Endothelial cell of umbilical vein (primary cell): ENCODE measurements around the gene POLR2L. TPM values are rescaled to one million over a fixed set of nuclear protein-coding genes. Genes with fewer than 3 reads are reported as not detected.

Experiments
- BruUV-seq: library from RNA; stranded (reverse); fragments of 400-500 nt; replicated peaks from 2 replicates; lab custom pipeline; 2021; lab: Mats Ljungman, UMichigan
- CTCF ChIA-PET: fragments of 300-600, 350-600 bp; sonication (Branson Sonifier 250); formaldehyde crosslinking; loops from one replicate; lab custom pipeline; 2021; ENCODE audit warnings: antibody characterized with exemption, inconsistent platforms; lab: Charles Lee
- POLR2A ChIA-PET: fragments of 300-600, 350-600 bp; sonication (Branson Sonifier 250); formaldehyde crosslinking; loops from one replicate; lab custom pipeline; 2021; ENCODE audit warnings: antibody characterized with exemption, inconsistent platforms; lab: Charles Lee
- DNase-seq: peaks from one replicate; pipeline ENCODE4 v3.0.0-alpha.2; 2011; ENCODE audit warnings: low read depth, low spot score
- FAIRE-seq: peaks from 2 replicates; lab custom pipeline; 2011; peaks lifted over from hg19 to GRCh38; lab: Jason Lieb, UNC
- H2AFZ ChIP-seq: 2 replicates; pipeline ENCODE4 v1.6.0; 2012; ENCODE audit warnings: low read depth, low read length, control low read depth, inconsistent platforms
- H3K27ac ChIP-seq: 2 replicates; pipeline ENCODE4 v1.5.1; 2011; ENCODE audit warnings: low read depth, mild to moderate bottlenecking, control low read depth, low read length, moderate library complexity; ENCODE audit not compliant: insufficient read depth
- H3K27me3 ChIP-seq, 2 experiments: 2 replicates each; pipeline versions ENCODE4 v1.6.0 to v1.6.1; 2011; ENCODE audit warnings: low read length in 2 of 2, mixed read lengths in 1 of 2; ENCODE audit not compliant: control insufficient read depth in 2 of 2, insufficient read depth in 2 of 2
- H3K36me3 ChIP-seq, 2 experiments: 2 replicates in 1 of 2; 3 replicates in 1 of 2; pipeline ENCODE4 v1.5.1; 2011; ENCODE audit warnings: low read length in 2 of 2, mild to moderate bottlenecking in 1 of 2, moderate library complexity in 1 of 2; ENCODE audit not compliant: control insufficient read depth in 2 of 2, insufficient read depth in 2 of 2; ENCODE audit errors: extremely low read depth in 1 of 2
- H3K4me1 ChIP-seq: 3 replicates; pipeline ENCODE4 v1.5.1; 2011; ENCODE audit warnings: mild to moderate bottlenecking, low read length; ENCODE audit not compliant: control insufficient read depth, insufficient read depth; ENCODE audit errors: extremely low read depth
- H3K4me2 ChIP-seq: 2 replicates; pipeline ENCODE4 v1.6.1; 2011; ENCODE audit warnings: low read length, control low read depth, mixed read lengths; ENCODE audit not compliant: insufficient read depth
- H3K4me3 ChIP-seq, 3 experiments: fragments of 200-600 bp in 1 of 3; sonication (generic), shearing (Covaris generic) in 1 of 3; replicated peaks in 1 of 3; 2 replicates each; pipeline ENCODE4 v1.5.1; 2011 to 2016; ENCODE audit warnings: control low read depth in 3 of 3, low read length in 3 of 3, mild to moderate bottlenecking in 2 of 3, inconsistent platforms in 1 of 3, low read depth in 1 of 3, moderate library complexity in 1 of 3; ENCODE audit not compliant: insufficient read depth in 1 of 3
- H3K79me2 ChIP-seq: 2 replicates; pipeline ENCODE4 v1.6.0; 2012; ENCODE audit warnings: low read length, inconsistent platforms; ENCODE audit not compliant: control insufficient read depth, insufficient read depth
- H3K9ac ChIP-seq: replicated peaks from 2 replicates; pipeline ENCODE3; 2011; ENCODE audit warnings: low read length, control low read depth; ENCODE audit not compliant: insufficient read depth; ENCODE audit errors: extremely low read depth
- H3K9me1 ChIP-seq: replicated peaks from 3 replicates; pipeline ENCODE4 v1.6.0; 2011; ENCODE audit warnings: mild to moderate bottlenecking, low read length; ENCODE audit not compliant: control insufficient read depth, insufficient read depth; ENCODE audit errors: extremely low read depth
- H3K9me3 ChIP-seq: replicated peaks from 2 replicates; pipeline ENCODE4 v1.5.1; 2012; ENCODE audit warnings: low read length, inconsistent platforms; ENCODE audit not compliant: control insufficient read depth, insufficient read depth
- H4K20me1 ChIP-seq: replicated peaks from 2 replicates; pipeline ENCODE3; 2011; ENCODE audit warnings: mild to moderate bottlenecking, low read length; ENCODE audit not compliant: control insufficient read depth, insufficient read depth; ENCODE audit errors: extremely low read depth
- CTCF ChIP-seq, 2 donors: IDR thresholded peaks; 1 replicate in 1 of 2; 2 replicates in 1 of 2; pipeline ENCODE4 v1.5.1; 2011; ENCODE audit warnings: low read length in 2 of 2, mild to moderate bottlenecking in 2 of 2, moderate library complexity in 2 of 2, control low read depth in 1 of 2, inconsistent platforms in 1 of 2, low read depth in 1 of 2; ENCODE audit not compliant: insufficient read depth in 1 of 2; ENCODE audit errors: extremely low read depth in 1 of 2
- EZH2 ChIP-seq: IDR thresholded peaks from 2 replicates; pipeline ENCODE4 v1.6.1; 2012; ENCODE audit warnings: borderline replicate concordance, low read depth, mild to moderate bottlenecking, moderate library complexity, low read length, inconsistent platforms; ENCODE audit not compliant: severe bottlenecking
- FOS ChIP-seq: IDR thresholded peaks from 2 replicates; pipeline ENCODE4 v1.6.1; 2011; ENCODE audit warnings: mild to moderate bottlenecking, low read length, moderate library complexity, borderline replicate concordance; ENCODE audit not compliant: insufficient read depth
- GATA2 ChIP-seq: IDR thresholded peaks from 2 replicates; pipeline ENCODE4 v1.7.0; 2011; ENCODE audit warnings: low read depth, mild to moderate bottlenecking, moderate library complexity, mixed read lengths, low read length; ENCODE audit not compliant: insufficient read length, insufficient read depth
- JUN ChIP-seq: IDR thresholded peaks from 2 replicates; pipeline ENCODE4 v1.6.1; 2011; ENCODE audit warnings: borderline replicate concordance, low read depth; ENCODE audit not compliant: insufficient read length, insufficient read depth
- MAX ChIP-seq: IDR thresholded peaks from 2 replicates; pipeline ENCODE4 v1.6.1; 2011; ENCODE audit not compliant: insufficient read depth, insufficient read length
- MYC ChIP-seq: IDR thresholded peaks from one replicate; pipeline ENCODE4 v1.6.1; 2011; ENCODE audit warnings: mild to moderate bottlenecking, low read depth, low read length
- POLR2A ChIP-seq: IDR thresholded peaks from 2 replicates; pipeline ENCODE4 v1.6.1; 2012; ENCODE audit warnings: low read depth, mild to moderate bottlenecking, control low read depth, low read length
- POLR2AphosphoS5 ChIP-seq: IDR thresholded peaks from 2 replicates; pipeline ENCODE4 v1.6.1; 2012; ENCODE audit warnings: low read depth, mild to moderate bottlenecking, control low read depth, low read length, moderate library complexity; ENCODE audit not compliant: insufficient read depth
- dilution Hi-C: fragments of 300-500 bp; cut with MboI; formaldehyde crosslinking; loops from one replicate; pipeline ENCODE4 v1.15.0; 2019; ENCODE audit warnings: low sequenced_read_pairs; ENCODE audit not compliant: extremely low pct_ligation_motif_present
- intact Hi-C: fragments of 100-400 bp; cut with micrococcal nuclease; formaldehyde crosslinking; loops from one replicate; pipeline ENCODE4 v1.10.0; 2022
- polyA plus RNA-seq, 4 experiments: library from polyadenylated mRNA; depleted of rRNA in 3 of 4; stranded (reverse) in 3 of 4; unstranded in 1 of 4; fragments of >200 nt; gene quantifications; 2 replicates each; pipeline versions ENCODE4 v1.2.1 to v1.2.3, GENCODE V29; 2011 to 2012; ENCODE audit warnings: missing spikeins in 1 of 4
- total RNA-seq: library from RNA; stranded (reverse); gene quantifications from 2 replicates; pipeline ENCODE4 v1.2.3, GENCODE V29; 2021

Gene POLR2L
- total and polyA plus RNA-seq, 2 donors (not counting 3 experiments of a cell fraction or from before 2014, with no cell fraction given) = 146 to 259 TPM

DNA sequence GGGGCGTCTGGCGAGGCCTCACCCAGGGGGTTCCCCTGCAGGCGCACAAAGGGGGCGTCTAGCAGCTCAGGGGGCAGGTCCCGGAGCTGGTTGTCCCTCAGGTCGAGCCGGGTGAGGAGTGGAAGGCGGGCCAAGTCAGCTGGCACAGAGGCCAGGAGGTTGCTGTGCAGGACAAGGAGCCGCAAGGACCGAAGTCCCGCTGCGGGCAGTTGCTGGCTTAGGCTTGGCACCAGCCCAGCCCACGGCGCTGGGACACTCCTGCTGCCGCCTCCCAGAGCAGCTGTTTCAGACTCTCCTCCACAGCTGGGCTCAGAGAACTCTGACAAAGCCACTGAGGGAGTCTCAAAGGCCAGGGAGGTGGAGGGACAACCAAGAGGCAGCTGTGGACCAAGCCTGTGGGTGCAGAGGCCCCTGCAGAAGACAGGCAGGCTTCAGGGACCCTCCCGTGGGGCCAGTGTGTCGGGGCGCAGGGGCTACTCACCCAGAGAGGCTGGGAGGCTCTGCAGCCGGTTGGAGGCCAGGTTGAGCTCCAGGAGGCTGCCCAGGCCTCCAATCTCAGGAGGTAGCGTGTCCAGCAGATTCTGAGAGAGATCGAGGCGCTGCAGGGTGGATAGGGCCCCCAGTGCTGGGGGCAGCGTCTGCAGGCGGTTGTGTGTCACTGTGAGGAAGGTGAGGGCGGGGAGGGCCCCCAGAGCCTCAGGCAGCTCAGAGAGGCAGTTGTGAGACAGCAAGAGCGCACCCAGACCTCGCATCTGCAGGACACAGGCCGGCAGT lies 39.4 kb downstream of the POLR2L start:
- no peak for TF ChIP-seq JUN
- no peak for TF ChIP-seq GATA2
- no peak for TF ChIP-seq CTCF (IDR thresholded peaks at IDR 0.05; ENCODE audit: extremely low read depth in 1 of 2, insufficient read depth in 1 of 2, low read depth in 1 of 2, low read length in 2 of 2)
- no peak for TF ChIP-seq MYC
- no peak for TF ChIP-seq POLR2A
- no peak for TF ChIP-seq POLR2AphosphoS5
- no peak for TF ChIP-seq EZH2
- TF ChIP-seq MAX = no peak
- no peak for TF ChIP-seq FOS
- no peak overlapping the region for H3K9ac ChIP-seq
- no peak overlapping the region for H3K4me3 ChIP-seq
- intact Hi-C loops = no loop called here
- H3K9me1 ChIP-seq = no peaks in the 10 kb centered on the region
- ChIA-PET POLR2A (no interaction called here), CTCF (interaction anchor here (0.6 kb wide), 1 partner anchor 72 kb away, joined by 3 read pairs; no protein-coding TSS in a partner anchor)
- no peak overlapping the region for H2AFZ ChIP-seq
- H3K4me1 ChIP-seq = peaks cover 15% of the 10 kb centered on the region
- BruUV-seq = no TSS peak
- FAIRE-seq (no peak), DNase-seq (no peak)
- H3K27me3 ChIP-seq = no peaks in the 10 kb centered on the region
- H4K20me1 ChIP-seq = no peaks in the 10 kb centered on the region
- H3K9me3 ChIP-seq = no peaks in the 10 kb centered on the region
- H3K4me2 ChIP-seq = no peak overlapping the region
- peaks cover 0 to 20% of the 10 kb centered on the region in 2 experiments for H3K36me3 ChIP-seq
- dilution Hi-C loops = no loop called here
- no peak overlapping the region for H3K27ac ChIP-seq
- H3K79me2 ChIP-seq = peaks cover 3% of the 10 kb centered on the region
